ENCODE results near the gene PLLP.

The PLLP gene, protein sequence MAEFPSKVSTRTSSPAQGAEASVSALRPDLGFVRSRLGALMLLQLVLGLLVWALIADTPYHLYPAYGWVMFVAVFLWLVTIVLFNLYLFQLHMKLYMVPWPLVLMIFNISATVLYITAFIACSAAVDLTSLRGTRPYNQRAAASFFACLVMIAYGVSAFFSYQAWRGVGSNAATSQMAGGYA
- 0.09 to 1.0 reads per million in 2 experiments for total RNA-seq

DNA sequence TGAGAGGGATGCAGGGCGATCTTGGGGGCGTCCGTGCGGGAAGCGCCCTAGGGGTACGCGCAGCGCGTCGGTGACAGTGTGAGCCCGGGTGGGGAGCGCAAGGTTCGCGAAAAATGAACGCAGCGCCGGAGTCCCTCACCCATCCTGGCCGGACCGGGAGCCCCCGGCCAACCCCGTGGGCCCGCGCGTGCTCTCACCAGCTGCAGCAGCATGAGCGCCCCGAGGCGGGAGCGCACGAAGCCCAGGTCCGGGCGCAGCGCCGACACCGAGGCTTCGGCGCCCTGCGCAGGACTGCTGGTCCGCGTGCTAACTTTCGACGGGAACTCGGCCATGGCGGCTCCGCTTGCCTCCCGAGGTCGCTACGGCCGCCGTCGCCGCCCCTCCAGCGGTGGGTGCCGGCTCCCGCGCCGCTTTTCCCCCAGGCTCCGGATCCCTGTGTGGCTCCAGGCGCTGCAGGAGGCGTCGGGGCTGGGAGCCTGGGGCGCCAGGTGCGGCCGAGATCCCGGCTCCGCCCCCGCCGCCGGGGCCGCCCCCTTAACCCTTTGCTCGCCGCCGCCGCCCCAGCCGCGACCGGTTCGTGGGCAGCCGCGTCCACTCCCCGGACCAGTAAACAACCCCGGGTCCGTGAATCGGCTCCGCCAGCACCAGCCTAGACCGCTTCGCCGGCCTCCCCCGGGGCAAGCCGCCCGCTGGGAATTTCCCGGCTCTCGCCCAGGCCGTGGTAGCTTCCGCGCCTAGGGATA lies at the start of gene PLLP:
Gene PLLP, minus strand, starts transcription at position 464 of the 743 bp plus-strand sequence. Its CDS starts 132 bp downstream, at position 332.
- DNase-seq (ENCODE audit: low read depth): no peak

DNA sequence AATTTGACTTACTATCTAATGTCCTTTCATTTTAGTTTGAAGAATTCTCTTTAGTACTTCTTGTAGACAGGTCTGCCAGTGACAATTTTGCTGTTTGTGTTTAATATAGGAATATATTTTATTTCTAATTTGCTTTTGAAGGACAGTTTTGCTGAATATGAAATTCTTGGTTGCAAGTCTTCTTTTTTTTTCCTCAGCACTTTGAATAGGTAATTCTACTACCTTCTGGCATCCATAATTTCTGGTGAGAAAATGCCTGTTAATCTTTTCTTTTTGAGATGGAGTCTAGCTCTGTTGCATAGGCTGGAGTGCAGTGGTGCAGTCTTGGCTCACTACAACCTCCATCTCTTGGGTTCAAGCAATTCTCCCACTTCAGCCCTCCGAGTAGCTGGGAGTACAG lies 48.9 kb upstream of the PLLP start:
- DNase-seq (ENCODE audit: low read depth): no peak

DNA sequence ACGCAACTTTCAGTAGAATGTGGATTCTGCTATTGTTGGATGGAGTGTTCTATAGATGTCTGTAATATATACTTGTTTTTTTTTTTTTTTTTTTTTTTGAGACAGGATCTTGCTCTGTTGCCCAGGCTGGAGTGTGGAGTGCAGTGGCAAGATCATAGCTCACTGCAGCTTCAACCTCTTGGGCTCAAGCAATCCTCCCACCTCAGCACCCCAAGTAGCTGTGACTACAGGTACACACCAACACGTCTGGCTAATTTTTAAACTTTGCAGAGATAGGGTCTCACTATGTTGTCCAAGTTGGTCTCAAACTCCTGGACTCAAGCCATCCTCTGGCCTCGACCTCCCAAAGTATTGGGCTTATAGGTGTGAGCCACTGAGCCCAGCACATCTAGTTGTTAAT lies 46.9 kb upstream of the PLLP start:
- no peak for DNase-seq (ENCODE audit: low read depth)

DNA sequence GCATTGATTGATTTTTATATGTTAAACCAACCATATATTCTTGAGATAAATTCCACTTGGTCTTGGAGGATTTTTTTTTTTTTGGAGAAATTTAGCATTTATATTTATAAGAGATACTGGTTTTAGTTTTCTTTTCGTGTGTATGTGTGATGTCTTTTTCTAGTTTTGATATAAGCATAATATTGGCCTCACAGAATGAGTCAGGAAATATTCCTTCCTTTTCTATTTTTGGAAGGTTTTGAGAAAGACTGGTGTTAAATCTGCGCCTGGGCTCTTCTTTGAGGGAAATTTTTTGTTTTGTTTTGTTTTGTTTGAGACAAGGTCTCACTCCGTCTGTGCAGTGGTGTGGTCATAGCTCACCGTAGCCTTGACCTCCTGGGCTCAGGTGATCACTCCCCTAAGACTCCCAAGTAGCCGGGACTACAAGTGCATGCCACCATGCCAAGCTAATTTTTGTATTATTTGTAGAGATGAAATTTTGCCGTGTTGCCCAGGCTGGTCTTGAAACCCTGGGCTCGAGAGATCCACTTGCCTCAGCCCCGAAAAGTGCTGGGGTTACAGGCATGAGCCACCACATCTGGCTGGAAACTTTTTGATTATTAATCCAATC lies 45.4 kb upstream of the PLLP start:
- no peak for DNase-seq (ENCODE audit: low read depth)

- no peak for DNase-seq (ENCODE audit: low read depth)
Observed at GRCh38 chr16:57325458-57325857, 41.0 kb upstream of the PLLP start.

DNA sequence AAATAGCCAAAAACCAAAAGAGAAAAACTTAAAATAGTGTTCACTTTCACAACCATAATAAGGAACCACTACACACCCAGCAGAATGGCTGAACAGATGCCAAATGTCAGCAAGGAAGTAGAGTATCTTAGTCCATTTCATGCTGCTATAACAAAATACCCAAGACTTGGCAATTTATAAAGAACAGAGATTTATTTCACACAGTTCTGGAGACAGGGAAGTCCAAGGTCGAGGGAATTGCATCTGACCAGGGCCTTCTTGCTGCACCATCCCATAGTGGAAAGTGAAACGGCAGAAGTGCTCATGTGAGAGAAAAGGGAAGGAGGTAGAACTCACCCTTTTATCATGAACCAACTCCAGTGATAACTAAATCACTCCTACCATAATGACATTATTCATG lies 40.3 kb upstream of the PLLP start:
- no peak for DNase-seq (ENCODE audit: low read depth)

DNA sequence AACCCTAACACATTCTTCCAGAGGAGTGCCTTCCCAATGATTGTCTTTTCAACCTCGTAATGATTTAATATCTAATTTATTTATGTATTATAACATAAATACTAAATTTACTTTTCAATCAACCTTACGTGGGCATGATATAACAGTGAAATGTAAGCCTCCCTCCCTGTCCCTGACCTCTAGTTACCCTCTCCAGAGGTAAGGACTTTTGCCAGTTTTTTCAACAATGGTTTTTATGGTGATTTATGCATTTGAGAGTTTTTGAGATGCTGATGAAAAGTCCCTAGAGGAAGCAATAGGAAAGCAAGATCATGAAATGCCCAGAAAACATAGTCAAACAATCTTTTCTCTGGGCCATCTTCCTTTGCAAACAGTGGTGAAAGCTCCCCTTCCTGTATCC lies 35.2 kb upstream of the PLLP start:
- no peak for DNase-seq (ENCODE audit: low read depth)

- DNase-seq (ENCODE audit: low read depth): no peak
Observed at GRCh38 chr16:57318240-57318970, 33.9 kb upstream of the PLLP start.

DNA sequence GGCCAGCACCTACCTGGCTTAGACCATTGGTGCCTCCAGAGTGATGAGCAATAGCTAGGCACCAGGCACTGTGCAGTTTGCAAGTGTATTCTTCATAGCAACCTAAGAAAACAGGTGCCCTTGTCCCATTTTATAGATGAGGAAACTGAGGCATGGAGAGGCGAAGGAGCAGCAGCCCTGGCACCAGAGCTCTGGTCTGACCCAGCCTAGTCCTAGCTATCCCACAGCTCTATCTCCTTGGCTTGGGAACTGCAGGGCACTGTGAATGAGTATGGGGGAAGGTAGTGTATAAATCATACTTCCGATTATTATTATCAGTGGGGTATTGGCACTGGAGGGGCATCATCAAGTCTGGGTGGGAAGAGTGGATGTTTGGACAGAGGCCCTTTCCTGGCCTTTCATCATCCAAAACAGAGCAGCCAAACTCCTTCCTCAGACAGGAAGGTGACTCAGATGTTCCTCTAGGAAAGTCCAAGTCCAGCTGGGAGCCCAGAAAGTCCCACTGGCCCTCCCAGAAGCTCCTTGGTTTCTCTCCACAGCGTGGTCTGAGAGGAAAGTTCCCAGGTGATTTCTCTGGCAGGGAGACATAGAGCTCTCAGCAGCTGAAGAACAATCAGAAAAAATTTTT lies 32.0 kb upstream of the PLLP start:
- DNase-seq (ENCODE audit: low read depth): no peak

- DNase-seq (ENCODE audit: low read depth): no peak
Observed at GRCh38 chr16:57315416-57315815, 30.9 kb upstream of the PLLP start.

GRCh38 chr16:57314161-57314785 lies 29.8 kb upstream of the PLLP start:
- DNase-seq (ENCODE audit: low read depth): no peak

DNA sequence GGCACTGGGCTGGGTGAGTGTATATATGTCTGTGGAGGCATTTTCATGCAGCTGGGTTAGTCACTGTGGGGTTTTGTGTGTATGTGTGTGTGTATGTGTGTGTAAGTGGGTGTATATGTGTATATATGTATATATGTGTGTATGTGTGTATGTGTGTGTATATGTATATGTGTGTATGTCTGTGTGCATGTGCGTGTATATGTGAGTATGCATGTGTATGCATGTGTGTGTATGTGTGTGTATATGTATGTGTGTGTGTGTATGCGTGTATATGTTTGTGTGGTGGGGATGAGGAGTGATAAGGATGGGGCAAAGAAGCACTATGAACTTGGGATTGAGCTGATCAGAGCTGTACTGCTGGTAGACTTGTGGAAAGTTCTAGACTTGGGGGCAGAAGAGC lies 29.0 kb upstream of the PLLP start:
- DNase-seq (ENCODE audit: low read depth): no peak

DNA sequence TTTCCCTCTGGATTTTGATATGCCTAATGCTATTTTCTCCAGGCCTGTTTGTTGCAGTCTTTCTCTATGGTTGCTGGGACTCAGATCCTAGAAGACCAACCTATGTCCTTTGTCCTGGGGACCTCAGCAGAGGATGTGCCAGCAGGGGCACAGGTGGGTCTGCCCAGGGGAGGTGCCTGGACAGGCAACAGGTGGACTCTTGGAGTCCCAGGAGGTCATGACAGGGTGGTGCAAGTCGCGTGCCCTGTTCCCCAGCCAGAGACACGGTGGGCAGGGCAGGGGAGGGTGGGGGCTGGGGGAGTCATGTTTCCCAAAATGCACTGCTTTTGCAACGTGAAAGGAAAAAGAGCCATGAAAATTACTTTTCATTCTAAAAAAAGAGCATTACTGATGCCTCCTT lies 26.3 kb upstream of the PLLP start:
- DNase-seq (ENCODE audit: low read depth): no peak

- no peak for DNase-seq (ENCODE audit: low read depth)
Observed at GRCh38 chr16:57308041-57308440, 23.6 kb upstream of the PLLP start.

GRCh38 chr16:57307365-57307764 lies 22.9 kb upstream of the PLLP start:
- no peak for DNase-seq (ENCODE audit: low read depth)

GRCh38 chr16:57306676-57307341 lies 22.3 kb upstream of the PLLP start:
- DNase-seq (ENCODE audit: low read depth): no peak

DNA sequence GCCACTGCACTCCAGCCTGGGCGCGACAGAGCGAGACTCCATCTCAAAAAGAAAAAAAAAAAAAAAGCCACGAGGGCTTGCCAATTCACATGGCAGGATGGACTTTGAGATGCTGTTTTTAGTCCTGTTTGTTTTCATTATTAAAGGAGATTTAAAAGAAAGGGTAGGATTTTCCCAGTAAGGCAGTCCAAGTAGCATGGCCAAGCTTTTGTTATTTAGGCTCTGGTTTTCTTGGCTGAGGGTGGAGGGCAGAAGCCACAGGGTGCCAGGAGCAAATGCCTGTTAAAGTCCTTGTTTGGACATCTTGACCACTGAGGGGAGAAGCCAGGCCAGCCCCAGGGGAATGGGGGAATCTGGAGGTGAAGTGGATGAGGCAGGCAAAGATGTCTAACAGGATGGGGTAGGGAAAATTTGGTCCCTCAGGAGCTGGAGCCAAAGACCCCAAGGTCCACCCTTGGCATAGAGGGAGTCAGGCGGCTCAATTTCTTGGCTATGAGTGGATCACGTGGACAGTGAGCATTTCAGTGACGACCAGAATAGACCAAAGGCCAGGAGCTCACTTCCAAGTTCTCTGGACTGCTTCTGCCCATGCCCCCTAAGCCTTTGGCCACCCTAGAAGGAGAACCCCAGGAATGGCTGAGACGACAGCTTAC lies 20.8 kb upstream of the PLLP start:
- DNase-seq (ENCODE audit: low read depth): no peak

- no peak for DNase-seq (ENCODE audit: low read depth)
Observed at GRCh38 chr16:57304169-57305061, 19.9 kb upstream of the PLLP start.

DNA sequence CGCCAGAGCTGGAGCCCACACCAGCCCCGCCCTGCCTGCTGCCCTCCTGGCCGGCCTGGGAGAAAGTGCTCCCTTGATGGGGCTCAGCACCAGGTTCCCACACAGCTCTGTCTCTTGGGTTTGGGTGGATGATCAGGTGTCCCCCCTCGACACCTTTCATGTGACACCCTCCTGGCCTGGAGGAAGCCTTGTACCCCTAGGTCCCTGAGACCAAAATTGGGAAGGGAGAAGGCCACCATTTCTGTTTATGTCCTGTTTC lies 19.4 kb upstream of the PLLP start:
- DNase-seq (ENCODE audit: low read depth): no peak

All from T follicular helper cell (primary cell).